Cardiac muscle cell (in vitro differentiated cells and primary cell): ENCODE data around the gene CASP9. TPM values are rescaled to one million over a fixed set of nuclear protein-coding genes. Genes with fewer than 3 reads are reported as not detected.

ENCODE experiments used
- DNase-seq, 2 donors: peaks; one replicate each; pipeline versions ENCODE4 v3.0.0 to v3.0.0-alpha.2; 2010 to 2017; ENCODE audit warnings: low read depth in 1 of 2, low spot score in 1 of 2
- H3K27ac ChIP-seq: fragments of 200-600 bp; sonication (generic); 2 replicates; pipeline ENCODE4 v1.5.1; 2016
- H3K27me3 ChIP-seq: fragments of 200-600 bp; sonication (generic); 2 replicates; pipeline ENCODE4 v1.6.0; 2016; ENCODE audit warnings: control low read depth
- H3K36me3 ChIP-seq: fragments of 200-600 bp; sonication (generic); 2 replicates; pipeline ENCODE4 v1.5.1; 2016; ENCODE audit warnings: control low read depth
- H3K4me1 ChIP-seq: fragments of 200-600 bp; sonication (generic); 2 replicates; pipeline ENCODE4 v1.8.1; 2017; ENCODE audit warnings: low read depth, mild to moderate bottlenecking, mixed run types
- H3K4me3 ChIP-seq: fragments of 200-600 bp; sonication (generic); 2 replicates; pipeline ENCODE4 v1.5.1; 2016; ENCODE audit warnings: mild to moderate bottlenecking
- H3K9me3 ChIP-seq: fragments of 200-600 bp; sonication (generic); 2 replicates; pipeline ENCODE4 v1.5.1; 2017; ENCODE audit warnings: low read depth, mild to moderate bottlenecking, control low read depth
- polyA plus RNA-seq: library from polyadenylated mRNA; unstranded; fragments of >200 nt; fragmentation: Nextera tagmentation; extraction: Ambion mirVana; gene quantifications from 2 replicates; pipeline ENCODE4 v1.2.1, GENCODE V29; 2016
- total RNA-seq: library from RNA; depleted of rRNA; stranded (reverse); fragments of >200 nt; gene quantifications from 2 replicates; pipeline ENCODE4 v1.2.3, GENCODE V29; 2016
- TF ChIP-seq, protein P1 (sequence below): IDR thresholded peaks from 2 replicates; pipeline ENCODE4 v1.5.1; 2012; ENCODE audit warnings: low read depth, mild to moderate bottlenecking, low read length

The CASP9 gene
- total and polyA plus RNA-seq, 2 experiments from 2014 or later: 44.7 to 96.1 TPM

DNA sequence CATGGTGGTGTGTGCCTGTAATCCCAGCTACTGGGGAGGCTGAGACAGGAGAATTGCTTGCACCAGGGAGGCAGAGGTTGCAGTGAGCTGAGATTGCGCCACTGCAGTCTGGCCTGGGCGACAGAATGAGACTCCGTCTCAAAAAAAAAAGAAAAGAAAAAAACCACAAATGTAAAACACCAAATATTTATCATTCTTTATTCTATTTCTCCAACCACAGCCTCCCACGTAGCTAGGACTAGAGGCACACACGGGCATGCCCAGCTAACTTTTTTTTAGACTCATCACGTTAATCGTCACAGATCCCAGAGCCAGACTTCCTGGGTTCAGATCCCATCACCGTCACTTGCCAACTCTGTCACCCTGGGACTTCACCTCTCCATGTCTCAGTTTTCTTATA lies 16.2 kb upstream of the CASP9 start:
- peak in 1 of 2 donors; percentile 70 for DNase-seq
- H3K27ac ChIP-seq: no peak overlapping the region
- H3K27me3 ChIP-seq: no peaks in the 10 kb centered on the region
- H3K4me1 ChIP-seq: no peaks in the 10 kb centered on the region
- H3K9me3 ChIP-seq: no peaks in the 10 kb centered on the region
- peaks cover 49% of the 10 kb centered on the region for H3K36me3 ChIP-seq
- H3K4me3 ChIP-seq: no peak overlapping the region
- TF ChIP-seq, protein P1, sequence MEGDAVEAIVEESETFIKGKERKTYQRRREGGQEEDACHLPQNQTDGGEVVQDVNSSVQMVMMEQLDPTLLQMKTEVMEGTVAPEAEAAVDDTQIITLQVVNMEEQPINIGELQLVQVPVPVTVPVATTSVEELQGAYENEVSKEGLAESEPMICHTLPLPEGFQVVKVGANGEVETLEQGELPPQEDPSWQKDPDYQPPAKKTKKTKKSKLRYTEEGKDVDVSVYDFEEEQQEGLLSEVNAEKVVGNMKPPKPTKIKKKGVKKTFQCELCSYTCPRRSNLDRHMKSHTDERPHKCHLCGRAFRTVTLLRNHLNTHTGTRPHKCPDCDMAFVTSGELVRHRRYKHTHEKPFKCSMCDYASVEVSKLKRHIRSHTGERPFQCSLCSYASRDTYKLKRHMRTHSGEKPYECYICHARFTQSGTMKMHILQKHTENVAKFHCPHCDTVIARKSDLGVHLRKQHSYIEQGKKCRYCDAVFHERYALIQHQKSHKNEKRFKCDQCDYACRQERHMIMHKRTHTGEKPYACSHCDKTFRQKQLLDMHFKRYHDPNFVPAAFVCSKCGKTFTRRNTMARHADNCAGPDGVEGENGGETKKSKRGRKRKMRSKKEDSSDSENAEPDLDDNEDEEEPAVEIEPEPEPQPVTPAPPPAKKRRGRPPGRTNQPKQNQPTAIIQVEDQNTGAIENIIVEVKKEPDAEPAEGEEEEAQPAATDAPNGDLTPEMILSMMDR: no peak

GRCh38 chr1:15538771-15539170 lies 14.8 kb upstream of the CASP9 start:
- Histone ChIP-seq H3K36me3 (peaks cover 45% of the 10 kb centered on the region), H3K27me3 (no peaks in the 10 kb centered on the region), H3K27ac (no peak overlapping the region), H3K4me3 (no peak overlapping the region), H3K4me1 (no peaks in the 10 kb centered on the region), H3K9me3 (no peaks in the 10 kb centered on the region)
- TF ChIP-seq, protein P1: no peak
- no peak for DNase-seq

DNA sequence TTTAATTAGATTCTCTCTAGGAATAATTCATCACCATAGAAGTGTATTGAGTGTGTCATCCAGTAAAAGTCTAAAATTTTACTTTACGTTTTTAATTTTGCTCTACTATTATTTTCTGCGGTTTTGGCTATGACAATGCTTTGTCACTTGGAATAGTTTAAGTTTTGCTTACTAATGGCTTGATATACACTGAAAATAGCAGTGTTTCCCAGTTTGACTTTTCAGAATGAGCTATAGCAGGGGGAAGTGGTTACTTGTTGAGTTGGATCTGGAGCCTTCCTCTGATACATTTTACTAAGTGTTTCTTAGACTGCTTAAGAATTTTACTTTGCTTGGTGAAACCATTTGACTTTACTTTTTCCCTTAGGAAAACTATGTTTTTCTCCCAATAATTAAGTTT lies 7.7 kb upstream of the CASP9 start:
- H3K27ac ChIP-seq: no peak overlapping the region
- H3K27me3 ChIP-seq: no peaks in the 10 kb centered on the region
- peaks cover 16% of the 10 kb centered on the region for H3K36me3 ChIP-seq
- TF ChIP-seq, protein P1: no peak
- H3K4me1 ChIP-seq: peaks cover 7% of the 10 kb centered on the region
- H3K4me3 ChIP-seq: no peak overlapping the region
- H3K9me3 ChIP-seq: no peaks in the 10 kb centered on the region
- no peak for DNase-seq

DNA sequence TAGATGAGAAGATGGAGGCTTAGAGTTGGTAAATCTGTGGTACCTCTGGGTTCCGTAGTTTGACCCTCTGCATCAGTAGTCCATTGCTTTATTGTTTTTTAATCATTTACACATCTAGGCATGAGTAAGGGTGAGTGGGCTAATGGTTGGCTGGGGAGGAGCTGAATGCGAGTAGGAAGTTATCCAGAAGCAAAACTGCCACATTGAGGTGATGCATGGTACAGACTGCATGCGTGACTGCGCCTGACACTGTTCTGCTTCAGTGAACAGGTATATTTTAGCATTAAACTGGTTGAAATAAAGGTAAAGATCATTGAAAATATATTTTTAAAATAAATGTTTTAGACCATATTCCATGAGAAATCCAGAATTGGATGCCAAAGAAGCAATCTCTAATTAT lies 7.0 kb upstream of the CASP9 start:
- no peak overlapping the region for H3K27ac ChIP-seq
- TF ChIP-seq, protein P1: no peak
- H3K27me3 ChIP-seq: no peaks in the 10 kb centered on the region
- peaks cover 9% of the 10 kb centered on the region for H3K4me1 ChIP-seq
- no peaks in the 10 kb centered on the region for H3K9me3 ChIP-seq
- peaks cover 10% of the 10 kb centered on the region for H3K36me3 ChIP-seq
- H3K4me3 ChIP-seq: no peak overlapping the region
- no peak for DNase-seq

DNA sequence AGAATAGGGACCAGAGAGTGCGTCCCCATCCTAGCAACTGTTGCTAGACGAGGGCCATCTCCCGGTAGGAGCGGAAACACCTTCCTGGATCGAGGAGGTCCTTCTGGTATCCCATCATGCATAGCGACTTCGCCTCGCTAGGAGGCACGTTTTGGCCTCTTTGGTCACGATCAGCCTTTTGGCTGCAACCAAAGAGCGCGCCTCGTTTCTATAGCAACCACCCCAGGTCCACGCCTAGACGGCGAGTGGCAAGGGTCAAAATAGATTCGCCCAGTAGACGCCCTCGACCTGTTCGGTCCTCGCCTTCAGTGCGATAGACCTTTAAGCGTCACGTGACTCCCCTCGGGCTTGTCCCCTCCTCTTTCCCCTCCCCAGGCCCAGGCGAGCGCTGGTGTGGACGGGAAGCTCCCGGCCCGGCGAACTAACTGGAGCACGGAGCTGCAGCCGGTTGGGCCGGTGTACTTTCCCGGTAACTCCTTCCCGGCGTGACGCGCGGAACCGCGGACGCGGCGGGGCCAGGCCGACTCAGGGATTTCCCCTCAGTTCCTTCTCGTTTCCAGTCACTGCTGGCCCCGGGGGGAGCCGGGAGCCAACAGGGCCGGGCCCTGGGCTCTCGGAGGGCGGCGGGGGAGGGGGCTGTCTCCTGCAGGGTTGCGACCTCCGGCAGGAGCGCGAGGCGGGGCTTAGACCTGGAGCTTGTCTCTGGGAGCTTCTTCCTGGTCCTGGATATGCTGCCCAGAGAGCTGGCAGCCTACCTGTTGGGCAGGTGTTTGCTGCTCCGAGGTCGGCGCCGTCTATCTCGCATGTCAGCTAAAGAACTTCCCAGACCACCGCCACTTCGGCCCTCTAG lies 2.7 kb upstream of the CASP9 start, which contains the start of gene DNAJC16:
Gene DNAJC16 (plus strand): TSS at position 359 of the 850 bp plus-strand sequence. CDS start 2,258 bp downstream, outside the sequence.
- H3K9me3 ChIP-seq: no peaks in the 10 kb centered on the region
- peak within 1 kb of the TSS; percentile 100 for H3K27ac ChIP-seq
- H3K4me3 ChIP-seq: peak within 1 kb of the TSS; percentile 77
- H3K27me3 ChIP-seq: no peaks in the 10 kb centered on the region
- DNase-seq: peak; percentile 100
- TF ChIP-seq, protein P1: peak; percentile 27
- H3K36me3 ChIP-seq: peaks cover 4% of the 10 kb centered on the region
- H3K4me1 ChIP-seq: peaks cover 31% of the 10 kb centered on the region
